Smooth muscle cell (in vitro differentiated cells): ENCODE results near the gene GIGYF1. TPM values are rescaled to one million over a fixed set of nuclear protein-coding genes. Genes with fewer than 3 reads are reported as not detected.

Source experiments
- DNase-seq: peaks from one replicate; lab custom pipeline; 2025; ENCODE audit not compliant: unreplicated experiment; lab: John Stamatoyannopoulos, UW
- H2AFZ ChIP-seq: fragments of 200-600 bp; sonication (generic); 2 replicates; pipeline ENCODE4 v1.6.0; 2016; ENCODE audit warnings: antibody characterized with exemption, low read depth, mild to moderate bottlenecking
- H3F3A ChIP-seq: fragments of 200-600 bp; sonication (generic); 2 replicates; pipeline ENCODE4 v1.6.0; 2017; ENCODE audit warnings: antibody characterized with exemption, low read depth
- H3K27ac ChIP-seq: fragments of 200-600 bp; sonication (generic); 2 replicates; pipeline ENCODE4 v1.5.1; 2016; ENCODE audit warnings: low read depth, mild to moderate bottlenecking
- H3K27me3 ChIP-seq: fragments of 200-600 bp; sonication (generic); 2 replicates; pipeline ENCODE4 v1.6.1; 2016; ENCODE audit warnings: low read depth, mild to moderate bottlenecking
- H3K36me3 ChIP-seq: fragments of 200-600 bp; sonication (generic); 2 replicates; pipeline ENCODE4 v1.5.1; 2016; ENCODE audit warnings: low read depth
- H3K4me1 ChIP-seq: fragments of 200-600 bp; sonication (generic); 2 replicates; pipeline ENCODE4 v1.5.1; 2016; ENCODE audit warnings: low read depth
- H3K4me2 ChIP-seq: fragments of 200-600 bp; sonication (generic); 2 replicates; pipeline ENCODE4 v1.6.0; 2016; ENCODE audit warnings: mild to moderate bottlenecking
- H3K4me3 ChIP-seq: fragments of 200-600 bp; sonication (generic); 2 replicates; pipeline ENCODE4 v1.5.1; 2016; ENCODE audit warnings: mild to moderate bottlenecking
- H3K79me2 ChIP-seq: fragments of 200-600 bp; sonication (generic); 2 replicates; pipeline ENCODE4 v1.6.0; 2016; ENCODE audit warnings: low read depth, mild to moderate bottlenecking
- H3K9ac ChIP-seq: fragments of 200-600 bp; sonication (generic); 2 replicates; pipeline ENCODE4 v1.6.0; 2016; ENCODE audit warnings: low read depth
- H3K9me3 ChIP-seq: fragments of 200-600 bp; sonication (generic); replicated peaks from 2 replicates; pipeline ENCODE4 v1.5.1; 2016; ENCODE audit warnings: low read depth
- H4K20me1 ChIP-seq: fragments of 200-600 bp; sonication (generic); 2 replicates; pipeline ENCODE4 v1.6.0; 2016; ENCODE audit warnings: low read depth
- WGBS: methylation state at CpG from one replicate; pipeline ENCODE4 v1.1.7; 2016; ENCODE audit warnings: low lambda C conversion rate; 5-methylcytosine and 5-hydroxymethylcytosine counted together
- polyA plus RNA-seq: library from polyadenylated mRNA; unstranded; fragments of >200 nt; fragmentation: Nextera tagmentation; extraction: Ambion mirVana; gene quantifications from 2 replicates; pipeline ENCODE4 v1.2.1, GENCODE V29; 2016
- total RNA-seq: library from RNA; depleted of rRNA; stranded (reverse); fragments of >200 nt; gene quantifications from 2 replicates; pipeline ENCODE4 v1.2.3, GENCODE V29; 2014
- TF ChIP-seq, protein P1 (sequence below): fragments of 200-600 bp; sonication (generic); IDR thresholded peaks from 2 replicates; pipeline ENCODE4 v1.5.1; 2017; ENCODE audit warnings: borderline replicate concordance, mild to moderate bottlenecking, antibody characterized with exemption; ENCODE audit not compliant: insufficient read depth, poor library complexity, severe bottlenecking

The GIGYF1 gene
- total and polyA plus RNA-seq, 2 experiments from 2014 or later = 8.5 to 13.1 TPM

DNA sequence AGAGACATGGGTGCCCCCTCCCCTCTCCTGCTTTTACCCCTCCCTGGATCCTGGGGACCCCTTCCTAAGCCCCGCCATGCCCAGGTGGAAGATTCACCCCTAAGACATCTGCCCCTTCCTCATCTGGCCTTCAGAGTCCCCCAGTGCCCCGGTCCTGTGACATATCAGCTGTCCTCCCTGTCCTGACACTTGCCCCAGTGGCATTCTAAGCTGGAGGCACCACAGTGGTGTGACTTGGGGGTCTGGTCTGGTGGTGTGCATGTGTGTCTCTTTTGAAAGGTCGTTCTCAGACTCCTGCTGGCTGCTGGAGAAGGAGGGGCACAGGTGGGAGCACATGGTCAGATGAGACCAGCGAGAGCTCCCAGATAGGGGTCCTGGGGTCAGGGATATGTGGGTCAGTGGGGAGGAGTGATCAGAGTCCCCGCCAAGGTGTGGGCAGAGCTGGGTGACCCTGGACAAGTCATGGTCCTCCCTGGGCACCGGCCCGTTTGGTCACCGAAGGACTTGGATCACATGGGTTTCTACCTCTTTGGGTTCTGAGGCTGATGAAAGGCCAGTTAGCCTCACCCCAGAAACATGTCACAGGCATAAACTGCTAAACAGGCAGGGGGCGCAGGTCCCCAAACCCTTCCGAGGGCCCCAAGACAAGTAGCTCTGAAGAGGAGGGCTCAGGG lies 52.1 kb downstream of the GIGYF1 start:
- Histone ChIP-seq H3K79me2 (no peaks in the 10 kb centered on the region), H3K36me3 (no peaks in the 10 kb centered on the region), H2AFZ (no peak overlapping the region), H3F3A (no peaks in the 10 kb centered on the region), H3K27me3 (no peaks in the 10 kb centered on the region), H3K9me3 (no peaks in the 10 kb centered on the region), H4K20me1 (no peaks in the 10 kb centered on the region), H3K27ac (no peak overlapping the region), H3K9ac (no peak overlapping the region), H3K4me3 (no peak overlapping the region), H3K4me1 (no peaks in the 10 kb centered on the region), H3K4me2 (no peak overlapping the region)
- TF ChIP-seq, protein P1, sequence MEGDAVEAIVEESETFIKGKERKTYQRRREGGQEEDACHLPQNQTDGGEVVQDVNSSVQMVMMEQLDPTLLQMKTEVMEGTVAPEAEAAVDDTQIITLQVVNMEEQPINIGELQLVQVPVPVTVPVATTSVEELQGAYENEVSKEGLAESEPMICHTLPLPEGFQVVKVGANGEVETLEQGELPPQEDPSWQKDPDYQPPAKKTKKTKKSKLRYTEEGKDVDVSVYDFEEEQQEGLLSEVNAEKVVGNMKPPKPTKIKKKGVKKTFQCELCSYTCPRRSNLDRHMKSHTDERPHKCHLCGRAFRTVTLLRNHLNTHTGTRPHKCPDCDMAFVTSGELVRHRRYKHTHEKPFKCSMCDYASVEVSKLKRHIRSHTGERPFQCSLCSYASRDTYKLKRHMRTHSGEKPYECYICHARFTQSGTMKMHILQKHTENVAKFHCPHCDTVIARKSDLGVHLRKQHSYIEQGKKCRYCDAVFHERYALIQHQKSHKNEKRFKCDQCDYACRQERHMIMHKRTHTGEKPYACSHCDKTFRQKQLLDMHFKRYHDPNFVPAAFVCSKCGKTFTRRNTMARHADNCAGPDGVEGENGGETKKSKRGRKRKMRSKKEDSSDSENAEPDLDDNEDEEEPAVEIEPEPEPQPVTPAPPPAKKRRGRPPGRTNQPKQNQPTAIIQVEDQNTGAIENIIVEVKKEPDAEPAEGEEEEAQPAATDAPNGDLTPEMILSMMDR = no peak
- DNase-seq = no peak
- WGBS = 91% methylated on average over 10 of the region's 10 CpGs

DNA sequence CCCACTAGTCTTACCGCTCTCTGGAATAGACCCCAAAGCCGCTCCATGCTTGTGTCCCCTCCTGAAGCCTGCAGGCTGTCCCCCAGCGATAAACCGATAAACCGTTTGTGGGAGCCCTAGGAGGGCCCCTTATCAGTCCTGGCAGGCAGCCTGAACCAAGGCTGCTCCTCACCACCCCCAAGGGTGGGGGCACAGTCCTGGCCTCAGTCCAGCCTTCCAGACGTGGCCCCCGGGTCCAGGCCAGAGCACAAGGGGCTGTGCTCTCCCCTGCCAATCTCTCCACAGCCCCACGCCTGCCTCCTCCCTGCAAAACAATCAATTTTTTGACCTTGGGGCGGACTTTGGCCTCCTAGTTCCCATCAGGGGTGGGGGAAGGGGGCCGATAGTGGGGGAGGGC lies 52.6 kb downstream of the GIGYF1 start, which contains the start of gene TFR2:
TFR2 (minus strand) TSS at position 90 of the 397 bp plus-strand sequence; CDS start at position 47, 43 bp downstream.
- 93% methylated on average over 9 of the region's 10 CpGs for WGBS
- H3K36me3 ChIP-seq = no peaks in the 10 kb centered on the region

DNA sequence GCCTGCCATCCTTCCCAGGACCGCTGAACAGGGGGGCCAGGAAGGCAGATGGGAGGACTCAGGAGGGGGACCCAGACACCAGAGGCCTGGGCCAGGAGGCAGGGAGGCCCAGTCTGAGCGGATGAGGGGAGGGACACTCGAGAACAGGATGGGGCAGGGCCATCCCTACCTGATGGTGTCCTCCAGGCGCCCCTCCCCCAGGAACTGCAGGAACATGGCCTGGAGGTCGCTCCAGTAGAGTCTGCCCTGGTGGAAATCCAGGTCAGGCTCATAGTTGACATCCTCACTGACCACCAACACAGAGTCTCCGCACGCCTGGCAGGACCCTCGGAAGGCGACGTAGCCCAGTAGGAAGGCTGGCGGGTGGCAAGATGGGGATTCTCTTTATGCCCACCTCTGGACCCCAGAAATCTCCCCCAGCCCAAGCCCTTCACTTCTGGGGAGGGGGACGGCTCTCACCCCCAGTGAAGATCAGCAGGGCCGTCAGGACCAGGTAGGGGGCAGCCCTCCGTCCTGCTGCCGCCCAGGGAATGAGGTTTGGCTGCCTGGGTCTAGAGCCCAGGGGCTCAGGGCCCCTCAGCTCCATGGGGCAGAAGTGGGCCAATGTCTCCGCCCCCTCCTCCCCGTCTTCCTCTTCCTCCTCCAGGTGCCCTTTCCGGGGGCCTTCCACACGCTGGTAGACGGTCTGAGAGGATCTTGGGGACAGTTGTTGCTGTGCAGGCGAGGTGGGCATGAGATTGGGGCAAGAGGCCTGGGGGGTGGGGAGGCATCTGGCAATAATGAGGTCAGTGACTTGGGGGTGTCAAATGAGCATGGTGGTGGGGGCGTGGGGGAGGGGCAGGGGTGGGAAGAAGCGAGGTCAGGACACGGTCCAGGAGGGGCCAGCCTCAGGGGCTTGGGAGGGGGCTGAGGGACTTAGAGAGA lies 53.3 kb downstream of the GIGYF1 start:
- no peak for DNase-seq
- 88% methylated on average over 20 of the region's 24 CpGs for WGBS
- Histone ChIP-seq H4K20me1 (no peaks in the 10 kb centered on the region), H3K36me3 (no peaks in the 10 kb centered on the region), H3F3A (no peaks in the 10 kb centered on the region), H3K4me1 (no peaks in the 10 kb centered on the region), H2AFZ (no peak overlapping the region), H3K4me3 (no peak overlapping the region), H3K9ac (no peak overlapping the region), H3K27me3 (no peaks in the 10 kb centered on the region), H3K27ac (no peak overlapping the region), H3K4me2 (no peak overlapping the region), H3K79me2 (no peaks in the 10 kb centered on the region), H3K9me3 (no peaks in the 10 kb centered on the region)
- TF ChIP-seq, protein P1 = no peak

More for the DNA sequence above, 52.6 kb downstream of the GIGYF1 start, which contains the start of gene TFR2:
- Histone ChIP-seq H3K79me2 (no peaks in the 10 kb centered on the region), H4K20me1 (no peaks in the 10 kb centered on the region), H3K9ac (no peak within 1 kb of the TSS), H3K27me3 (no peaks in the 10 kb centered on the region), H3K27ac (no peak within 1 kb of the TSS), H3K4me1 (no peaks in the 10 kb centered on the region), H3F3A (no peaks in the 10 kb centered on the region), H3K4me2 (no peak within 1 kb of the TSS), H3K4me3 (no peak within 1 kb of the TSS), H3K9me3 (no peaks in the 10 kb centered on the region), H2AFZ (no peak within 1 kb of the TSS)
- TF ChIP-seq, protein P1 = no peak
- no peak for DNase-seq
